Measurements from ENCODE around the gene ZFAND4. TPM values are rescaled to one million over a fixed set of nuclear protein-coding genes. Genes with fewer than 3 reads are reported as not detected.

Gene ZFAND4
- total and polyA plus RNA-seq, 9 of the 15 experiments (the other 6 are each of a cell fraction or from before 2014, with no cell fraction given) = 0.42 to 3.0 (median 1.5) TPM

DNA sequence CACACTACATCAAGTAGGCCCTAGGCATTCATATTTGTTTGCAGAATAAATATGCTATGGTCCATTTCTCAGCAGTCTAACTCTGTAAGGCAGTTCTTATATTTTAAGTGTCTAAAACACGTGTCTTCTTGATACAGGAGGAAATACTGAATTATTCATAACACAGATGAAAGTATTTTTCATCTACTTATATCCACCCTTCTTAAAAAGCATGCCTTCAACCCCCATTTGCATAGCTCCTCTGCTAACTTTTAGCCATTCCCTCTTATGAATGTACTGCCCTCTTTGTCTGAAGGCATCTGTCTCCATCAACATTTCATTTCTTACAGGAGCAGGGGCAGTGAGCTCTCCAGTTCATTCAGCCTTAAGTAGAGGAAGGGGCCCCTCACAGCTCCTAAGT, 57.7 kb downstream of the ZFAND4 start:
- Histone ChIP-seq H3K79me2 (ENCODE audit: control insufficient read depth, insufficient read depth, low read length) (no peaks in the 10 kb centered on the region), H3K27ac (ENCODE audit: extremely low read depth, low read depth, low read length) (no peak overlapping the region), H3K4me1 (replicated peaks in 1 of 2; ENCODE audit: control insufficient read depth in 2 of 2, insufficient read depth in 2 of 2, low read length in 2 of 2) (no peaks in the 10 kb centered on the region), H3K4me2 (ENCODE audit: insufficient read depth, low read length) (no peak overlapping the region), H3K9me1 (ENCODE audit: control insufficient read depth, insufficient read depth, low read length) (no peaks in the 10 kb centered on the region), H3K9me3 (replicated peaks; ENCODE audit: control insufficient read depth, insufficient read depth, low read depth, low read length) (no peaks in the 10 kb centered on the region), H4K20me1 (replicated peaks; ENCODE audit: control insufficient read depth, insufficient read depth, low read length) (no peaks in the 10 kb centered on the region), H3K36me3 (ENCODE audit: control insufficient read depth, insufficient read depth, low read length) (no peaks in the 10 kb centered on the region), H2AFZ (ENCODE audit: low read depth, low read length) (peak overlapping the region; percentile 36; the same call in 1 of the 2 replicates), H3K9ac (ENCODE audit: insufficient read depth in 1 of 2, low read depth in 2 of 2, low read length in 2 of 2) (no peak overlapping the region), H3K4me3 (no peak overlapping the region), H3K27me3 (ENCODE audit: control insufficient read depth in 2 of 2, insufficient read depth in 2 of 2, low read length in 2 of 2) (no peaks in the 10 kb centered on the region)
- ChIA-PET POLR2A (no interaction called here), CTCF (ENCODE audit: low intra/inter-chr PET ratio) (no interaction called here)
- WGBS (ENCODE audit: insufficient coverage, low coverage, missing lambda C conversion rate) = 6% methylated on average over 1 of the region's 1 CpG
- intact Hi-C loops (cut with micrococcal nuclease) (no loop called here), in situ Hi-C loops (cut with MboI) (no loop called here)
- TF ChIP-seq DMBX1 (CRISPR knock-in tag; IDR thresholded peaks at IDR 0.05; ENCODE audit: borderline replicate concordance) (no peak), ETV5 (CRISPR knock-in tag; IDR thresholded peaks at IDR 0.05; ENCODE audit: low read depth) (no peak)
- DNase-seq (ENCODE audit: extremely low read depth in 1 of 4, low spot score in 3 of 4) (no peak), FAIRE-seq (no peak), ATAC-seq (no peak)
- no TSS peak for BruUV-seq (replicated peaks)

GRCh38 chr10:45612741-45613140, 59.8 kb downstream of the ZFAND4 start:
- ChIA-PET POLR2A (interaction anchor here (1.9 kb wide), 1 partner anchor 12 kb away, joined by 8 read pairs; no protein-coding TSS in a partner anchor), CTCF (ENCODE audit: low intra/inter-chr PET ratio) (no interaction called here)
- no peak for FAIRE-seq
- Histone ChIP-seq H3K4me1 (replicated peaks in 1 of 2; ENCODE audit: control insufficient read depth in 2 of 2, insufficient read depth in 2 of 2, low read length in 2 of 2) (no peaks in the 10 kb centered on the region), H3K9me1 (ENCODE audit: control insufficient read depth, insufficient read depth, low read length) (no peaks in the 10 kb centered on the region), H3K4me3 (no peak overlapping the region), H4K20me1 (replicated peaks; ENCODE audit: control insufficient read depth, insufficient read depth, low read length) (no peaks in the 10 kb centered on the region), H3K27ac (ENCODE audit: extremely low read depth, low read depth, low read length) (no peak overlapping the region), H3K9me3 (replicated peaks; ENCODE audit: control insufficient read depth, insufficient read depth, low read depth, low read length) (no peaks in the 10 kb centered on the region), H3K27me3 (ENCODE audit: control insufficient read depth in 2 of 2, insufficient read depth in 2 of 2, low read length in 2 of 2) (no peaks in the 10 kb centered on the region), H3K4me2 (ENCODE audit: insufficient read depth, low read length) (no peak overlapping the region), H3K79me2 (ENCODE audit: control insufficient read depth, insufficient read depth, low read length) (no peaks in the 10 kb centered on the region), H3K9ac (ENCODE audit: insufficient read depth in 1 of 2, low read depth in 2 of 2, low read length in 2 of 2) (no peak overlapping the region), H2AFZ (ENCODE audit: low read depth, low read length) (no peak overlapping the region), H3K36me3 (ENCODE audit: control insufficient read depth, insufficient read depth, low read length) (no peaks in the 10 kb centered on the region)
- in situ Hi-C loops (cut with MboI) = no loop called here
- TF ChIP-seq ZNF134 (CRISPR knock-in tag; conservative IDR thresholded peaks at IDR 0.05) (no peak), ZNF146 (CRISPR knock-in tag; IDR thresholded peaks at IDR 0.05; ENCODE audit: unreplicated experiment) (no peak), CHD1 (IDR thresholded peaks at IDR 0.05; ENCODE audit: low read length) (no peak), SMAD2 (IDR thresholded peaks at IDR 0.05; ENCODE audit: low read depth, low read length) (no peak), ZNF197 (CRISPR knock-in tag; IDR thresholded peaks at IDR 0.05; ENCODE audit: low read depth) (no peak), WHSC1 (IDR thresholded peaks at IDR 0.05; ENCODE audit: low read length) (no peak)
- DNase-seq (ENCODE audit: extremely low read depth in 1 of 4, low spot score in 3 of 4) = no peak
- no TSS peak for BruUV-seq (replicated peaks)
- intact Hi-C loops (cut with micrococcal nuclease) = no loop called here
- ATAC-seq = no peak
